Right lobe of liver (tissue), 6 donors: Measurements from ENCODE around the gene PMEPA1. TPM values are rescaled to one million over a fixed set of nuclear protein-coding genes. Genes with fewer than 3 reads are reported as not detected.

Source experiments
- ATAC-seq, 4 donors: fragments of 200-7000 bp; cut with Tn5 transposase; one replicate each; pipeline ENCODE4 v1.9.1; 2020; ENCODE audit warnings: mild to moderate bottlenecking in 4 of 4, moderate library complexity in 4 of 4
- DNase-seq, 3 donors: peaks; one replicate each; pipeline ENCODE4 v3.0.0-alpha.2; 2020
- H3K27ac ChIP-seq, 3 donors: fragments of 200-600 bp; one replicate each; pipeline ENCODE4 v1.8.0; 2022
- H3K27me3 ChIP-seq, 2 donors: fragments of 200-600 bp; one replicate each; pipeline ENCODE4 v1.8.0; 2022
- H3K36me3 ChIP-seq, 4 donors: fragments of 200-600 bp; sonication (generic) in 1 of 4; one replicate each; pipeline versions ENCODE4 v1.5.1 to v1.8.0; 2017 to 2022; ENCODE audit warnings: control low read depth in 1 of 4
- H3K4me1 ChIP-seq, 4 donors: fragments of 200-600 bp; sonication (generic) in 1 of 4; one replicate each; pipeline versions ENCODE4 v1.5.1 to v1.8.0; 2017 to 2022; ENCODE audit warnings: control low read depth in 1 of 4
- H3K4me3 ChIP-seq, 3 donors: fragments of 200-600 bp; one replicate each; pipeline ENCODE4 v1.8.0; 2022
- H3K9me3 ChIP-seq, 4 donors: fragments of 200-600 bp; sonication (generic) in 1 of 4; one replicate each; pipeline versions ENCODE4 v1.5.1 to v1.8.0; 2017 to 2022; ENCODE audit warnings: control low read depth in 1 of 4
- CTCF ChIP-seq, 4 donors: fragments of 200-600 bp in 3 of 4; fragments of 450-650 bp in 1 of 4; IDR thresholded peaks; one replicate each; pipeline versions ENCODE4 v1.5.1 to v1.8.0; 2016 to 2022; ENCODE audit warnings: antibody characterized with exemption in 4 of 4, mild to moderate bottlenecking in 2 of 4
- POLR2A ChIP-seq: fragments of 450-650 bp; IDR thresholded peaks from one replicate; pipeline ENCODE4 v1.6.1; 2017; ENCODE audit warnings: antibody characterized with exemption, mild to moderate bottlenecking
- WGBS: methylation state at CpG from one replicate; pipeline ENCODE4 v1.1.6; 2018; ENCODE audit warnings: low coverage, low lambda C conversion rate; ENCODE audit not compliant: insufficient coverage; ENCODE audit errors: missing lambda C conversion rate; 5-methylcytosine and 5-hydroxymethylcytosine counted together
- intact Hi-C, 2 donors: fragments of 100-400 bp; cut with DNase I; formaldehyde crosslinking; loops; one replicate each; pipeline versions ENCODE4 v1.11.2 to v1.14.1; 2022
- long read RNA-seq: library from polyadenylated mRNA; unstranded; transcript quantifications from one replicate; pipeline ENCODE4 v2.0.0, GENCODE V29; 2019
- total RNA-seq, 6 experiments: library from RNA; depleted of rRNA in 2 of 6; stranded (reverse); fragments of >200 nt in 2 of 6; fragmentation: NEBNext Ultra II Directional in 3 of 6; extraction: Animal tissue kit (Norgen Biotek cat#: 25700) in 3 of 6; gene quantifications; one replicate each; pipeline versions ENCODE4 v1.1.0 to v1.2.4, GENCODE V29; 2016 to 2023
- donor health status: DM: no; HTN: yes; CAD: no.
- donor health status: DM: no; HTN: no; CAD: no.
- donor health status: DM: no; HTN: no; CAD: no.
- donor health status: DM: no; HTN: yes; CAD: no.
- donor health status: DM: no; HTN: yes; CAD: no.

Gene PMEPA1
- 1 to 10 TPM in 4 of 6 experiments, under 1 TPM in 2; 0.50 to 2.3 (median 1.4) TPM for total RNA-seq
- long read RNA-seq, result 0 reads

GRCh38 chr20:57709823-57710799, at the start of gene PMEPA1:
Gene PMEPA1 (minus strand): TSS chr20:57710015. CDS start chr20:57709582, 433 bp downstream.
- peak within 1 kb of the TSS; percentile 53 to 57 (median 54) for H3K4me3 ChIP-seq
- no peaks in the 10 kb centered on the region for H3K36me3 ChIP-seq
- H3K4me1 ChIP-seq, result peaks cover 0 to 9% (median 0%) of the 10 kb centered on the region in 4 donors
- peak; percentile 80 to 87 (median 85) for DNase-seq
- TF ChIP-seq CTCF (IDR thresholded peaks at IDR 0.05) (no peak), POLR2A (peak; percentile 76)
- no peaks in the 10 kb centered on the region for H3K27me3 ChIP-seq
- 2% methylated on average over 22 of the region's 92 CpGs for WGBS
- intact Hi-C loops, result no loop called here
- H3K9me3 ChIP-seq, result no peaks in the 10 kb centered on the region
- ATAC-seq, result peak; percentile 86 to 94 (median 90)
- peak within 1 kb of the TSS; percentile 34 to 80 (median 62) for H3K27ac ChIP-seq

DNA sequence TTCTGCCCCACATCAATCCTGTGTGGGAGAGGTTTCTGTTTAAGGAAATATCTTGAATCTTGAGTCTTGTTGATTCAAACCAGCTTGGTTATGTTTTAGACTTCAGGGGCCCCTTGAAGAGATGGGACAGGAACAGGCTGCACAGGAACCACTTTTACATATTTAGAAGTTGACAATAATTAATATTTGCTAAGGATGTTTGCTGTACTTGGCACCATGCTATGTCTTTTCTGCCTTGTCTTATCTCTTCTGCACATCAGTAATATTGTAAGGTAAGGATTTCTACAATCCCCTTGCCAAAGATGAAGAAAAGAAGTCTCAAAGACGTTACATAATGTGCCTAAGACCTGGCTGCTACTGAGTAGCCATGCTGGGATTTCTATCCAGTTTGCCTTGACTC, 48.0 kb upstream of the PMEPA1 start:
- no peak overlapping the region for H3K27ac ChIP-seq
- ATAC-seq (no peak), DNase-seq (no peak)
- H3K9me3 ChIP-seq, result no peaks in the 10 kb centered on the region
- WGBS, result 17% methylated on average over 1 of the region's 1 CpG
- H3K27me3 ChIP-seq, result no peaks in the 10 kb centered on the region
- intact Hi-C loops, result no loop called here
- TF ChIP-seq CTCF (IDR thresholded peaks at IDR 0.05), result no peak
- no peak for TF ChIP-seq POLR2A
- no peaks in the 10 kb centered on the region for H3K36me3 ChIP-seq
- H3K4me3 ChIP-seq, result no peak overlapping the region
- no peaks in the 10 kb centered on the region for H3K4me1 ChIP-seq

- no peak overlapping the region for H3K4me3 ChIP-seq
- ATAC-seq (no peak), DNase-seq (no peak)
- intact Hi-C loops, result no loop called here
- no peak for TF ChIP-seq POLR2A
- TF ChIP-seq CTCF (IDR thresholded peaks at IDR 0.05), result no peak
- H3K27me3 ChIP-seq, result no peaks in the 10 kb centered on the region
- H3K27ac ChIP-seq, result no peak overlapping the region
- no peaks in the 10 kb centered on the region for H3K9me3 ChIP-seq
- WGBS, result 40% methylated on average over 1 of the region's 4 CpGs
- H3K36me3 ChIP-seq, result no peaks in the 10 kb centered on the region
- no peaks in the 10 kb centered on the region for H3K4me1 ChIP-seq
Observed at GRCh38 chr20:57756921-57757320, 47.1 kb upstream of the PMEPA1 start.

DNA sequence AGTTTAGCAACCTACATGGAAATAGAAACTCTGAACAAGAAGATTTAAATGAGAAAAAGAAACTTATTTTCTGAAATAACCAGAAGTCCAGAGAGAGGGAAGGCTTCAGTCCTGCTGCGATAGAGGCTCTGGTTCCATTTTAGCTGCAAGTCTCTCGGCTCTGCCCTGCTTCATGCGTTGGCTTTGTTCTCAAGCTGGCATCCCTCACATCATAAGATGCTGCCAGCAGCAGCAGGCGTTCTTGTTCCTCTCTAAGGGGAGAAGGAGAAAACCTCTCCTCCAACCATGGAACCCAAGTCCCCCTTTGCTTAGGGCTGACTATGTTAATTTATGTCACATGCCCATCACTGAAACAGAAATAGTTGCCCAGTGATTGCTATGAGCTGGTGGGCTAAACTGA, 46.4 kb upstream of the PMEPA1 start:
- Histone ChIP-seq H3K4me1 (no peaks in the 10 kb centered on the region), H3K36me3 (no peaks in the 10 kb centered on the region), H3K9me3 (no peaks in the 10 kb centered on the region), H3K4me3 (no peak overlapping the region), H3K27me3 (no peaks in the 10 kb centered on the region), H3K27ac (no peak overlapping the region)
- TF ChIP-seq CTCF (IDR thresholded peaks at IDR 0.05) (no peak), POLR2A (no peak)
- WGBS, result 49% methylated on average over 4 of the region's 4 CpGs
- ATAC-seq, result no peak
- intact Hi-C loops, result no loop called here
- no peak for DNase-seq
